ENCODE measurements around the gene AMELX.

The AMELX gene

DNA sequence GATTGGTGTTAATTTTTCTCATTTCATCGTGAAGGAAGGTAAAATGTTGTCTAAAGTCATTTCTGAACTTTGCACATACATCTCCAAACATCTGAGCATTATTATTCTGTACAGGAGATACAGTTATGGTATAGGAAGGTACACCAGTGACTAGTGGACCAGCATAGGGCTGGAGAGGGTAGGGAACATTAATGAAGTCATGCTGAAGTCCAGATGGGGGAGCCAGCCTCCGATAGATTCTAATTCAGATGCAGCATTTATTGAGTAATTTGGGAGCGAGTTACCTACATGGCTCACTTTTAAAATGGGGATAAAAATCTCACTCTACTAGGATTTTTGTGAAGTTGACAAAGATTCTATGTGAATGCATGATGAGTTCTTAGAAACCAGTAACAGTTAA lies 34.9 kb downstream of the AMELX start:
- TF ChIP-seq ZFP30 (CRISPR knock-in tag; IDR thresholded peaks at IDR 0.05) (no peak), GLIS3 (CRISPR knock-in tag; IDR thresholded peaks at IDR 0.05) (no peak), CSDC2 (CRISPR knock-in tag; IDR thresholded peaks at IDR 0.05) (no peak), ZC3H10 (CRISPR knock-in tag; IDR thresholded peaks at IDR 0.05) (no peak), OSR1 (CRISPR knock-in tag; IDR thresholded peaks at IDR 0.05) (no peak)
- TF ChIP-seq, protein P1, sequence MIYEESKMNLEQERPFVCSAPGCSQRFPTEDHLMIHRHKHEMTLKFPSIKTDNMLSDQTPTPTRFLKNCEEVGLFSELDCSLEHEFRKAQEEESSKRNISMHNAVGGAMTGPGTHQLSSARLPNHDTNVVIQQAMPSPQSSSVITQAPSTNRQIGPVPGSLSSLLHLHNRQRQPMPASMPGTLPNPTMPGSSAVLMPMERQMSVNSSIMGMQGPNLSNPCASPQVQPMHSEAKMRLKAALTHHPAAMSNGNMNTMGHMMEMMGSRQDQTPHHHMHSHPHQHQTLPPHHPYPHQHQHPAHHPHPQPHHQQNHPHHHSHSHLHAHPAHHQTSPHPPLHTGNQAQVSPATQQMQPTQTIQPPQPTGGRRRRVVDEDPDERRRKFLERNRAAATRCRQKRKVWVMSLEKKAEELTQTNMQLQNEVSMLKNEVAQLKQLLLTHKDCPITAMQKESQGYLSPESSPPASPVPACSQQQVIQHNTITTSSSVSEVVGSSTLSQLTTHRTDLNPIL (CRISPR knock-in tag; IDR thresholded peaks at IDR 0.05; ENCODE audit: low read depth) = no peak
- TF ChIP-seq, protein P2, sequence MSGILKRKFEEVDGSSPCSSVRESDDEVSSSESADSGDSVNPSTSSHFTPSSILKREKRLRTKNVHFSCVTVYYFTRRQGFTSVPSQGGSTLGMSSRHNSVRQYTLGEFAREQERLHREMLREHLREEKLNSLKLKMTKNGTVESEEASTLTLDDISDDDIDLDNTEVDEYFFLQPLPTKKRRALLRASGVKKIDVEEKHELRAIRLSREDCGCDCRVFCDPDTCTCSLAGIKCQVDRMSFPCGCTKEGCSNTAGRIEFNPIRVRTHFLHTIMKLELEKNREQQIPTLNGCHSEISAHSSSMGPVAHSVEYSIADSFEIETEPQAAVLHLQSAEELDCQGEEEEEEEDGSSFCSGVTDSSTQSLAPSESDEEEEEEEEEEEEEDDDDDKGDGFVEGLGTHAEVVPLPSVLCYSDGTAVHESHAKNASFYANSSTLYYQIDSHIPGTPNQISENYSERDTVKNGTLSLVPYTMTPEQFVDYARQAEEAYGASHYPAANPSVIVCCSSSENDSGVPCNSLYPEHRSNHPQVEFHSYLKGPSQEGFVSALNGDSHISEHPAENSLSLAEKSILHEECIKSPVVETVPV (CRISPR knock-in tag; IDR thresholded peaks at IDR 0.05) = no peak
- no peak for ATAC-seq

DNA sequence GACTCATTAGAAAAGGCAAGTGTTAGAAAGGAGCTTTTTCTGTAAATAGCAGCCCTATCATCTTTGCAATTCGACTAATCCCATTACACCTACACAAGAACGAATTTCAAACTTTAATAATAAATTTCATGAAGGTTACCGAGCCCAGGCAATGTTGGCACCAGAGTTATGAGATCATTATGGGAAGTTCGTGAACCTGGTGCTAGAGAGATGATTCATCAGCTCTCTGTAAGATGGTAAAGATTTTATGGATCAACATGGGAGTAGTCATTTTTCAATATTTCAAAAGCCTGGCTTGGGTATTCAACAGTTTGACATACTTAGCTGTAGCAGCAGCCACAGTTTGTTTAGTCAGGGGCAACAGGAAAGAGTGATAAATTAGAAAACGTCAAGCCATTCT lies 35.8 kb downstream of the AMELX start:
- ATAC-seq = no peak; the same call in 2 of the 3 replicates
- TF ChIP-seq, protein P3, sequence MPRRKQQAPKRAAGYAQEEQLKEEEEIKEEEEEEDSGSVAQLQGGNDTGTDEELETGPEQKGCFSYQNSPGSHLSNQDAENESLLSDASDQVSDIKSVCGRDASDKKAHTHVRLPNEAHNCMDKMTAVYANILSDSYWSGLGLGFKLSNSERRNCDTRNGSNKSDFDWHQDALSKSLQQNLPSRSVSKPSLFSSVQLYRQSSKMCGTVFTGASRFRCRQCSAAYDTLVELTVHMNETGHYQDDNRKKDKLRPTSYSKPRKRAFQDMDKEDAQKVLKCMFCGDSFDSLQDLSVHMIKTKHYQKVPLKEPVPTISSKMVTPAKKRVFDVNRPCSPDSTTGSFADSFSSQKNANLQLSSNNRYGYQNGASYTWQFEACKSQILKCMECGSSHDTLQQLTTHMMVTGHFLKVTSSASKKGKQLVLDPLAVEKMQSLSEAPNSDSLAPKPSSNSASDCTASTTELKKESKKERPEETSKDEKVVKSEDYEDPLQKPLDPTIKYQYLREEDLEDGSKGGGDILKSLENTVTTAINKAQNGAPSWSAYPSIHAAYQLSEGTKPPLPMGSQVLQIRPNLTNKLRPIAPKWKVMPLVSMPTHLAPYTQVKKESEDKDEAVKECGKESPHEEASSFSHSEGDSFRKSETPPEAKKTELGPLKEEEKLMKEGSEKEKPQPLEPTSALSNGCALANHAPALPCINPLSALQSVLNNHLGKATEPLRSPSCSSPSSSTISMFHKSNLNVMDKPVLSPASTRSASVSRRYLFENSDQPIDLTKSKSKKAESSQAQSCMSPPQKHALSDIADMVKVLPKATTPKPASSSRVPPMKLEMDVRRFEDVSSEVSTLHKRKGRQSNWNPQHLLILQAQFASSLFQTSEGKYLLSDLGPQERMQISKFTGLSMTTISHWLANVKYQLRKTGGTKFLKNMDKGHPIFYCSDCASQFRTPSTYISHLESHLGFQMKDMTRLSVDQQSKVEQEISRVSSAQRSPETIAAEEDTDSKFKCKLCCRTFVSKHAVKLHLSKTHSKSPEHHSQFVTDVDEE (CRISPR knock-in tag; IDR thresholded peaks at IDR 0.05) = no peak
- TF ChIP-seq RARB (CRISPR knock-in tag; IDR thresholded peaks at IDR 0.05) (no peak), ISL1 (CRISPR knock-in tag; IDR thresholded peaks at IDR 0.05) (0 out of 2 replicates have a peak, but pooled peaks have one; percentile 21)
- TF ChIP-seq, protein P1 (CRISPR knock-in tag; IDR thresholded peaks at IDR 0.05; ENCODE audit: low read depth) = 0 out of 2 replicates have a peak, but pooled peaks have one; percentile 19
- TF ChIP-seq, protein P4, sequence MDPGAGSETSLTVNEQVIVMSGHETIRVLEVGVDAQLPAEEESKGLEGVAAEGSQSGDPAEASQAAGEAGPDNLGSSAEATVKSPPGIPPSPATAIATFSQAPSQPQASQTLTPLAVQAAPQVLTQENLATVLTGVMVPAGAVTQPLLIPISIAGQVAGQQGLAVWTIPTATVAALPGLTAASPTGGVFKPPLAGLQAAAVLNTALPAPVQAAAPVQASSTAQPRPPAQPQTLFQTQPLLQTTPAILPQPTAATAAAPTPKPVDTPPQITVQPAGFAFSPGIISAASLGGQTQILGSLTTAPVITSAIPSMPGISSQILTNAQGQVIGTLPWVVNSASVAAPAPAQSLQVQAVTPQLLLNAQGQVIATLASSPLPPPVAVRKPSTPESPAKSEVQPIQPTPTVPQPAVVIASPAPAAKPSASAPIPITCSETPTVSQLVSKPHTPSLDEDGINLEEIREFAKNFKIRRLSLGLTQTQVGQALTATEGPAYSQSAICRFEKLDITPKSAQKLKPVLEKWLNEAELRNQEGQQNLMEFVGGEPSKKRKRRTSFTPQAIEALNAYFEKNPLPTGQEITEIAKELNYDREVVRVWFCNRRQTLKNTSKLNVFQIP (CRISPR knock-in tag; IDR thresholded peaks at IDR 0.05; ENCODE audit: borderline replicate concordance, low read depth) = no peak

DNA sequence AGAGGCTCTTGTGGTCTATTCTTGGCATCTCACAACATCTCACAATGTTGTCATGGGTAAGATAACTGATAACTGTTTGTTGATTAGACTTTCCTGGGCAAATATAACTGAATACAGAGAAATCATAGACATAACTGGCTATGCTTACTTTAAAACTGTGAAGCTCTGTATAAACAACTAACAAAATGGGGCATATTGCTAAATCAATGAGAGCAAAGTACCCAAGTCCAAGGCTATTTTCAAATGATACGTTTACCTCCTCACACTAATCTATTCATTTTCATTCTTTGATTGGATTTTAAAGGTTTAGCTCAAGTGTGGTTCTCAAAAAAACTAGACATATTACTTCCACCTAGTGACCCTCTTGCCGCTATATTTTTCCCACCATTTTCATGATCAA lies 38.6 kb downstream of the AMELX start:
- TF ChIP-seq ZC3H10 (CRISPR knock-in tag; IDR thresholded peaks at IDR 0.05) = no peak
- TF ChIP-seq CSDC2 (CRISPR knock-in tag; IDR thresholded peaks at IDR 0.05) = no peak
- TF ChIP-seq ZNF565 (CRISPR knock-in tag; conservative IDR thresholded peaks at IDR 0.05; ENCODE audit: low read depth) = no peak
- no peak for TF ChIP-seq ZNF8 (CRISPR knock-in tag; IDR thresholded peaks at IDR 0.05)
- TF ChIP-seq GLIS3 (CRISPR knock-in tag; IDR thresholded peaks at IDR 0.05) = no peak
- no peak for TF ChIP-seq TOX (CRISPR knock-in tag; IDR thresholded peaks at IDR 0.05; ENCODE audit: borderline replicate concordance)
- TF ChIP-seq ZFP3 (CRISPR knock-in tag; IDR thresholded peaks at IDR 0.05) = no peak
- TF ChIP-seq ESRRG (CRISPR knock-in tag; IDR thresholded peaks at IDR 0.05) = no peak
- no peak for TF ChIP-seq RARB (CRISPR knock-in tag; IDR thresholded peaks at IDR 0.05)
- TF ChIP-seq TCF4 (CRISPR knock-in tag; IDR thresholded peaks at IDR 0.05; ENCODE audit: borderline replicate concordance) = no peak
- TF ChIP-seq, protein P3 (CRISPR knock-in tag; IDR thresholded peaks at IDR 0.05) = no peak
- TF ChIP-seq, protein P5, sequence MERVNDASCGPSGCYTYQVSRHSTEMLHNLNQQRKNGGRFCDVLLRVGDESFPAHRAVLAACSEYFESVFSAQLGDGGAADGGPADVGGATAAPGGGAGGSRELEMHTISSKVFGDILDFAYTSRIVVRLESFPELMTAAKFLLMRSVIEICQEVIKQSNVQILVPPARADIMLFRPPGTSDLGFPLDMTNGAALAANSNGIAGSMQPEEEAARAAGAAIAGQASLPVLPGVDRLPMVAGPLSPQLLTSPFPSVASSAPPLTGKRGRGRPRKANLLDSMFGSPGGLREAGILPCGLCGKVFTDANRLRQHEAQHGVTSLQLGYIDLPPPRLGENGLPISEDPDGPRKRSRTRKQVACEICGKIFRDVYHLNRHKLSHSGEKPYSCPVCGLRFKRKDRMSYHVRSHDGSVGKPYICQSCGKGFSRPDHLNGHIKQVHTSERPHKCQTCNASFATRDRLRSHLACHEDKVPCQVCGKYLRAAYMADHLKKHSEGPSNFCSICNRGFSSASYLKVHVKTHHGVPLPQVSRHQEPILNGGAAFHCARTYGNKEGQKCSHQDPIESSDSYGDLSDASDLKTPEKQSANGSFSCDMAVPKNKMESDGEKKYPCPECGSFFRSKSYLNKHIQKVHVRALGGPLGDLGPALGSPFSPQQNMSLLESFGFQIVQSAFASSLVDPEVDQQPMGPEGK (CRISPR knock-in tag; IDR thresholded peaks at IDR 0.05; ENCODE audit: borderline replicate concordance) = no peak
- ATAC-seq = no peak
